SH-SY5Y (cell line): ENCODE results near the gene OR10V1.

Source experiments
- GATA2 ChIP-seq: IDR thresholded peaks from 2 replicates; pipeline ENCODE4 v1.6.1; 2011; ENCODE audit warnings: mild to moderate bottlenecking, low read depth, low read length
- GATA3 ChIP-seq: IDR thresholded peaks from 2 replicates; pipeline ENCODE4 v1.6.1; 2011; ENCODE audit warnings: low read depth, mild to moderate bottlenecking, low read length, moderate library complexity

DNA sequence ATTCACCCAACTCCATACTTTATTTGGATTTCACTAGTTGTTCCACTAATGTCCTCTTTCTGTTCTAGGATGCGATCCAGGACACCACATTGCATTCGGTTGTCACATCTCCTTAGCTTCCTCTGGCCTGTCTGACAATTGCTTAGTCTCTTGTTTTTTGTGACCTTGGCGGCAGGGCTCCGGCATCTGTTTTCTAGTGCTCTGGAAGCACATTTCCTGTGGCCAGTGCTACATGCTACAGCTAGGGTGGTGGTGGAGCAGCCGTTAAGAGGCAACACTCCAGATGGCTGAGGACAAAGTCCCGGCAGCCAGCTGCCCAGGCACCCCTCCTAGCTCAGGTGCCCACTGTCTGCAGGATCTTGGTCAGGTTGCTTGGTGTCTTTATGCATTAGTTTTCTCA, 48.3 kb upstream of the OR10V1 start:
- TF ChIP-seq GATA2: no peak
- TF ChIP-seq GATA3: no peak
